ENCODE results near the gene LUZP2. TPM values are rescaled to one million over a fixed set of nuclear protein-coding genes. Genes with fewer than 3 reads are reported as not detected.

LUZP2 gene
- total and polyA plus RNA-seq, 2 of the 8 experiments (the other 6 are each of a cell fraction or from before 2014, with no cell fraction given): 0.79 to 1.5 TPM

GRCh38 chr11:24738972-24739371 lies 242.1 kb downstream of the LUZP2 start:
- Histone ChIP-seq H3K4me1 (replicated peaks in 1 of 4; ENCODE audit: control insufficient read depth in 3 of 4, insufficient read depth in 4 of 4, low read length in 3 of 4) (peaks cover 0 to 3% (median 0%) of the 10 kb centered on the region in 4 experiments; a peak in 1 of 7 replicates), H2BK120ac (replicated peaks; ENCODE audit: low read depth, low read length) (no peak overlapping the region), H2BK20ac (ENCODE audit: low read length) (no peak overlapping the region), H2AK5ac (ENCODE audit: low read depth, low read length) (no peak overlapping the region), H4K5ac (ENCODE audit: insufficient read length, low read depth, low read length) (no peak overlapping the region), H3K4ac (replicated peaks; ENCODE audit: insufficient read length, low read depth, low read length) (no peak overlapping the region), H3K23me2 (ENCODE audit: low read depth, low read length) (no peaks in the 10 kb centered on the region), H3K56ac (replicated peaks; ENCODE audit: insufficient read length, low read depth, low read length) (no peak overlapping the region), H3K18ac (ENCODE audit: extremely low read depth, low read length) (no peak overlapping the region), H3K79me2 (ENCODE audit: control insufficient read depth in 1 of 2, insufficient read depth in 2 of 2, low read length in 2 of 2) (no peaks in the 10 kb centered on the region), H3K9me3 (ENCODE audit: insufficient read depth in 2 of 2, low read depth in 1 of 2, low read length in 1 of 2) (no peaks in the 10 kb centered on the region), H2BK12ac (ENCODE audit: low read depth, low read length) (no peak overlapping the region; the same call in 1 of the 2 replicates), H3K79me1 (ENCODE audit: low read depth, low read length) (no peaks in the 10 kb centered on the region), H3K27me3 (replicated peaks in 1 of 4; ENCODE audit: control insufficient read depth in 3 of 4, extremely low read depth in 1 of 4, insufficient read depth in 3 of 4, low read length in 3 of 4) (no peaks in the 10 kb centered on the region), H2AFZ (ENCODE audit: low read length) (0 out of 2 replicates have a peak overlapping the region, but pooled peaks have one; percentile 14), H3K4me2 (ENCODE audit: insufficient read depth in 1 of 2, low read depth in 2 of 2, low read length in 2 of 2) (no peak overlapping the region), H4K8ac (ENCODE audit: extremely low read depth, insufficient read depth, low read length) (no peak overlapping the region), H3K14ac (ENCODE audit: insufficient read length) (no peak overlapping the region), H2BK5ac (ENCODE audit: low read depth, low read length) (no peak overlapping the region), H3K36me3 (ENCODE audit: control insufficient read depth in 2 of 4, insufficient read depth in 4 of 4, low read length in 3 of 4) (no peaks in the 10 kb centered on the region), H2BK15ac (ENCODE audit: low read length) (no peak overlapping the region), H4K20me1 (replicated peaks in 1 of 2; ENCODE audit: control insufficient read depth in 1 of 2, insufficient read depth in 2 of 2, low read length in 2 of 2) (no peaks in the 10 kb centered on the region), H3K23ac (ENCODE audit: insufficient read length) (no peak overlapping the region), H4K91ac (replicated peaks; ENCODE audit: insufficient read length, low read length) (no peak overlapping the region), H3K27ac (ENCODE audit: low read depth, low read length) (no peak overlapping the region), H3K9ac (replicated peaks in 1 of 4; ENCODE audit: extremely low read depth in 1 of 4, low read depth in 3 of 4, low read length in 3 of 4) (no peak overlapping the region), H3K4me3 (ENCODE audit: extremely low read depth in 1 of 4, insufficient read depth in 2 of 4, low read depth in 3 of 4, low read length in 4 of 4) (no peak overlapping the region)
- DNase-seq (ENCODE audit: low read depth in 1 of 2, low spot score in 2 of 2) (no peak), FAIRE-seq (no peak)
- TF ChIP-seq POLR2AphosphoS5 (IDR thresholded peaks at IDR 0.05; ENCODE audit: low read depth, low read length) (no peak), NRF1 (IDR thresholded peaks at IDR 0.05; ENCODE audit: low read depth, low read length) (no peak), SIRT6 (IDR thresholded peaks at IDR 0.05; ENCODE audit: low read length) (no peak)
- POLR2A ChIA-PET (ENCODE audit: partially characterized antibody): no interaction called here
- CTCF ChIA-PET (ENCODE audit: partially characterized antibody): interaction anchor here (0.6 kb wide), 1 partner anchor 1033 kb away, joined by 3 read pairs; no protein-coding TSS in a partner anchor
- WGBS, 2 experiments (ENCODE audit: extremely low coverage in 1 of 2, insufficient coverage in 1 of 2, insufficient read length in 1 of 2, insufficient replicate concordance in 2 of 2, low coverage in 1 of 2, low lambda C conversion rate in 2 of 2, missing lambda C conversion rate in 1 of 2): 93% methylated on average over 2 of the region's 2 CpGs; no CpG with 5 or more reads in 1 of the 2 experiments

Measured in H1 (cell line).